GM18526 (cell line): ENCODE measurements around the gene RNF144B.

ENCODE experiments used
- POLR2A ChIP-seq: IDR thresholded peaks from 3 replicates; pipeline ENCODE4 v1.6.1; 2011; ENCODE audit not compliant: insufficient read length; ENCODE audit errors: extremely low read depth

RNF144B gene

DNA sequence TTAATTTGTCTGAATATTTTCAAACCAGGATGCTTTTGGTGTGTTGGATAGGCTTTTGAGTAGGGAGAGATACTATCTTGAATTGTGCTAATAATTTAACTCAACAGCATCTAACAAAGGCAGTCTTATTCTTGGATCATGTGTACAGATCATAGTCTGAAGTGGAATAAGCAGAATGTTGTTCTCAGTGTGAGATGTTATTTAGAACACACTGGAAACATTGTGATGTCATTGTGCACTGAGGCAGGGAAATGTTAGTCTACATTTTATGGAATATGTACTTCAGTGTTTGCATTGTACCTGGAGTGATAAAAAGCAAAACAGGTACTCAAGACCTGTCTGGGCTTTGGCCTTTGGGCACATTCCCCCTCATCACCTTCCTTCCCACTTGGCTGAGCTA is 35.0 kb downstream of the RNF144B start:
- no peak for TF ChIP-seq POLR2A

DNA sequence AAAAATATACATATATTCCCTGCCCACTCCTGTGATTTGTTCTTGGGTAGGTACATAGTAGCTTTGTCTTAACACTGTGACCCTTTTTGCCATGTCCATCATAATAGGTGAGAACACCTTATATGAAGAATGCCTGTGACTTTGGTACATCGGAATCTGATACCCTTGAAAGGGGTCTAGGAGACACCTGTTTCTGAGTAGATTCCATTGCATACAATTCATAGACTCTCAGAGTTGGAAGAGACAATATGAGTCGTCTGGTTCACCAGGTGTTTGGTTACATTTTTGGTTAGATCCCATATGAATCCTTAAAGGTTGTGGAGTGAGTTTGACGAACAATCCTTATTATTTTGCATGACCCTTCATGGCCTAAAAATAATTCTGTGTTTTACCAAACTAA is 36.3 kb downstream of the RNF144B start:
- TF ChIP-seq POLR2A, result no peak

DNA sequence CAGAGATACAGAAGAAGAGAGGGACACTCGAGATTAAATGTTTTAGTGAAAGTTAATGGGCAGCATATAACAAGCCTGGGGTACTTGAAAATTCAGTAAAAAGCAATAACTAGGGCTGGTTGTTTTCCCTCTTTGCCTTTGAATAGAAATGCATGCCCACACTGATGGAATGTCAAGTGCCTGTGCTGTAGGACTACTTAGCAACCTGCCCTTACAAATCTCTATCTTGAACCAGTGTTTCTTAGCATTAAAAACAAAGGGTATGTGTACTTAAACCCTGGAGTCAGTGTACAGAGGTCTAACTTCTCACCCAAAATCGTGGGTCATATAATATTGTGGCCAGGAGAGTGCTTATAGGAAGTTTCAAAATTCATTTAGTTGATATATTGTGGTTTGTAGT is 37.1 kb downstream of the RNF144B start:
- no peak for TF ChIP-seq POLR2A

DNA sequence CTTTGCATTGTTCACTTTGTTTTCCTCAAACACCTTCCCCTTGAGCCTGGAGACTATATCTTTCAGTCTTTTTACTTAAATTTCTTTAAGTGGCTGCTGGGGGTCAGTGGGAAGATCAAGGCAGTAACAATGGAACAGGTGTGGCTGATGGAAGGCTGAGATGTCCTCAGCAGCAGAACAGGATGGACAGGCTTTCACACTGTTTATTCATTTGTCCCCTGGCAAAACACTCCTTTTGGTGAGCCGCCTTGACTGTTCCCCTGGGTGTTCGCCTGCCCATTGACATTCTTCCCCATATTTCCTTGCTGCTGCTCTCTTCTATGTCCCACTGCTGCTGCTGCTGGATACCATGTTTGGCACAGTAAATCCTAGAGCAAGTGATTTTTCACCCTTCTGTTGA is 38.1 kb downstream of the RNF144B start:
- no peak for TF ChIP-seq POLR2A

DNA sequence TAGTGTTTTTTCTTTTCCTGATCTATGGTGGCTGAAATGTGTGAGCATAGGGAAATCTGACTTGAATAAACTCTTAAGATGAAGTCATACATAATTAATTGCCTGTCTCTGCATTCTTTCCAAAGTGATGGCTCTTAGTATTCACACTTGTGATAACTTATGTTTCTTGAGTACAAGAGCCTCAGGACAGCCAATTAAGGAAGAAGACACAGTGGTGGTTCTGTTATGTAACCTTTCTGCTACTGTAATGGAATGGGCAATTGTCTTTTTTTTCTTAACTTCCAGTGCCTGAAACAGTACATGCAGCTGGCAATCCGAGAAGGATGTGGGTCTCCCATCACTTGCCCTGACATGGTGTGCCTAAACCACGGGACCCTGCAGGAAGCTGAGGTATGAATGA is 40.1 kb downstream of the RNF144B start:
- no peak for TF ChIP-seq POLR2A

DNA sequence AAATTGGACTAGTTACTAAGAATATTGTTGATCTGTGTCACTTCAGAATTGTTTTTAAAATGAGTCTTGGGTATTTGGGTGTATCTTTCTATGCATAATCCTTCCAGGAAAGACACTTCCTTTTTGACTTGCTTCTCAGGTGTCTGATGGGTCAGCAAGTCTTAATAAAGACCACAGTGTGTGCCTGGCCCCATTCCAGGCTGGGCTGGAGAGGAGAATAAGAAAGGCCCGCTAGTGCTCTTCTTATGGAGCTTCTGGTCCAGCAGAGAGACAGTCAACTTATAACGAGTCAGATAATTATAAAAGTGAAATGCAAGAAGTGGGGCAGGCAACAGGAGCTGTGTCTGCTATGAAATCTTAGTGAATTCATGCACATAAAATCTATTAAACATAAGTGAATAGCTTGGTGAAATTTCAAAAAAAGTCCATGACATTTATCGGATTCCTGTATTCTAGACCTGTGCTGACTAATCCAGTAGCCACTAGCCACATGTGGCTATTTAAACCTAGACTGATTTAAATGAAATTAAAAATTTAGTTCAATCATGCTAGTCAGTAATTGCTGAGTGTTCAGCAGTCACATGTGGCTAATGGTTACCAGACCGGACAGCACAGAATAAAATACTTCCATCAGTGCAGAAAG is 42.6 kb downstream of the RNF144B start:
- no peak for TF ChIP-seq POLR2A

DNA sequence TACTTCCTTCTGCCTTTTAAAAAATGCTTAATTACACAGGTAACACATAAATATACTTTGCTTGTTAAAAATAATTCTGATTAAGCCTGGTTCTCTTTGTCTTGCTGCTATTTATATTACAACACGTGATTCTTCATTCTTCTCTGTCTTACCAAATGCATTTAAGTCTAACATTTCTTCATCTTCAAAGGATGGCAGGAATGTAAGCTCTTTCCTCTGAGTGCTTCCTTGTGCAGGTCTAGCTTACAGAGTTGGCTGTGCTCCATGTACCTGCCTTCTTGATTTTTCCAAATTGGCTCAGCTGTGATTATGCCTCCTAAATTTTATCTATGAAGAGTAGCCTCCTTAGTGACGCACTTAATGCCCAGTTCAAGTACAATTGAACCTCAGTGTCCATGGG is 44.4 kb downstream of the RNF144B start:
- no peak for TF ChIP-seq POLR2A

DNA sequence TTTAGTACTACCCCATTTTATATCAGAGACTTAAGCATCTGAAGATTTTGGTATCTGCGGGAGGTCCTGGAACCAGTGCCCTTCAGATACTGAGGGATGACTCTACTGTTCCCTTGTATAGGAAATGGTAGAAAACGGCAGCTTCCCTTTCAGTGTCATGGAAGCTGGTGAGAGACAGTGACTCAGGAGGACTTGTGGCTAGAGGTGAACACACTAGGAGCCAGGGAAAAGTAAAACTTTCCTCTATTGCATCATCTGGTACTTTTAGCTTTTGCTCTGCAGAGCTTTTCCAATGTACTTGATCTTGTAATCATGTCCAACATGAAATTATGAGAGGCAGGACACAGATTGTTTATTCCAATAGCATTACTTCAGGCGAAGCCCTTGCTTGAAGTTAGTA is 45.0 kb downstream of the RNF144B start:
- TF ChIP-seq POLR2A, result no peak

DNA sequence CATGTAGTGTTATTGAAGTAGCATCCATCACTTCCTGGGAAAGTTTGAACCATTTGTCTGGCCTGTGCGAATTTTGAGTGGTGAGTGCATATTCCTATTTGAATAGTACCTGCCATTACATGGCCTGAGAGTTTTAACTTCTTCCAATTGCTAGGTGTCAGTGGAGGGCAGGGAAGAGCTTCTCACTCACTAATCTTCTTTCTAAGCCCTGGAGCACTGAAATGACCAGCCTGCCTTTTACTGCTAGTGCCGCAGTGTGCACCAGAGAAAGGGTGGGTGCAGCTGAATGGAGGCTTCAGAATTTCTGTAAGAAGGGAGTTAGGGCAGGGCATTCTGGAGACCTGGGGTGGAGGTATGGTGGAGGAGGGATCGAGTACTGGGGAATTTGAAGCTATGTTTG is 45.5 kb downstream of the RNF144B start:
- TF ChIP-seq POLR2A, result no peak

DNA sequence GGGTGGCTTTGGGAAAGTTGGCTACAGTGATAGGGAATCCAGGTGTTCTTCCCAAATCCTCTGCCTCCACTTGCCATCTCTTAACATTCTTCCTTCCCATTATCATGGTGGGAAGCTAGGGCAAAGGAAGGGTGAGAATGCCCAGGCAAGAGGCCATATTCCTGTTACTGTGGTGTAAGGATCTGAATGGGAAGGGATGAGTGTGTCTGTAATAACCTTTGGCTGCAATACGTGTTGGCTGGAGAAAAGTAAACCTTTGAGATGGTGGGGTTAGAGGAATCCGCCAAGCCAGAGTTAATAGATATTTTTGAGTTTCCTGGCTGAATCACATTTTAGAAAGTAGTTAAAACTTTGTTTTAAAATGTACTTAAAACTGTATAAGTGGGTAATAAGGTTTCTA is 45.9 kb downstream of the RNF144B start:
- no peak for TF ChIP-seq POLR2A

DNA sequence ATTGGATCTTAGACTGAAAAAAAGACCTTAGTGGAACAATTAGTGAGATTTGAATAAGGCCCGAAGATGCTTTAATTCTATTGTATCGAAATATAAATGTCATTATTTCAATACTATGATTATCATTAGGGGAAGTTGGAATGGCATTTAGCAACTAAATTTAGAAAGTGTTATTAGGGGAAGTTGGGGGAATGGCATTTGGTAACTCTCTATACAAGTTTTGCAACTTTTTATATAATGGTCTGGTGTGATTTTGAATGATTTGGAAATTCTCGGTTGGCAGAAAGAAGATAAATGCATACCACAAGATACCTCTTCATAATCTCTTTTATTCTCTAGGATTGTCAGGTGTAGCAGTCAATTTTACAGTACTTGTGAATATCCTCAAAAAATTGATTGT is 49.2 kb downstream of the RNF144B start:
- no peak for TF ChIP-seq POLR2A

DNA sequence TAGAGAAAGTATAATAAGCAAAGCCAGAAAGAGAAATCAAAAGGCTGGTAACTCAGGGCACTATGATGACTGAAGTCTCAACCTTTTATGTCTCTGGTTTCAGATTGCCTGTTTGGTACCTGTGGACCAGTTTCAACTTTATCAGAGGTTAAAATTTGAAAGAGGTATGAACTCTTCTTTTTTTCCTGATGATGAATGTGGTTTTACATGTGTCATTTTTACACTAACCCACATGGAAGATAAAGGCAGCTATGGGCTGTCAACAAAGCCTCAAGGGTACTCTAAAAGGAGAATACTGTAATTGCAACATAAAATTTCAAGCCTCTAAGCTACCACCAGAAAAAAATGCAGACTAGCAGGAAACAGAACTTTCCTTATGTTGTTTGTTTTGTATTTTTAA is 52.4 kb downstream of the RNF144B start:
- TF ChIP-seq POLR2A, result no peak

DNA sequence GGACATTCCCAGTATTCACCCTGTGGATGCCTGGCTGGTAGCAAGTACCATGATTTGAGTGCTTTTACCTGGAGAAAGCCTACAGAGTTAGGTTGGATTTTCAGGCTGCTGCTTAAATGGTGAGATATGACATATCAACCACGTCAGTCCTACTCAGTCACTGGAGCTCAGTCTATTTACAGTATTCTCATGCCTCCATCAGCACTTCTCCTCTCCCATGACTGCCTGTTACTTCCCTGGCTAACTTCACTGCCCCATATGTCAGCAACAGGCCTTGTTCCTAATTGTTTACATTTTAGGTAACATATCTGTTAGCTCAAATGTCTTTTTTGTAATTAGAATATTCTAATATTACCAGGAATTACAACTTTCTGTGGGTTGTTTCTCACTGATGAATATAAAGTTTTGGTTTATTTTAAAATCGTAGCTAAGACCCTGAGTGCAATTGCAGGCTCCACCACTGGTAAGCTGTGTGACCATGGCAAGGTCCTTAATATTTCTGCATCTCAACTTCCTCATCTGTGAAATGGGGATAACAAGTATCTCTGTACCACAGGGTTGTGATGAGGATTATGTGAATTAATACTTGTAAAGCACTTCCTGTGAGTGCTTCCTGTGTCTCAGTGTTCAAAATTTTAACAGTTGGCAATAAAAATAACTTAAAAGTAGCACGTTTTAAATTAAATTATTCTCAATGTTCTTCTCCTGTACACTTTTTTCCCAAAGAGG is 54.3 kb downstream of the RNF144B start:
- TF ChIP-seq POLR2A, result no peak

DNA sequence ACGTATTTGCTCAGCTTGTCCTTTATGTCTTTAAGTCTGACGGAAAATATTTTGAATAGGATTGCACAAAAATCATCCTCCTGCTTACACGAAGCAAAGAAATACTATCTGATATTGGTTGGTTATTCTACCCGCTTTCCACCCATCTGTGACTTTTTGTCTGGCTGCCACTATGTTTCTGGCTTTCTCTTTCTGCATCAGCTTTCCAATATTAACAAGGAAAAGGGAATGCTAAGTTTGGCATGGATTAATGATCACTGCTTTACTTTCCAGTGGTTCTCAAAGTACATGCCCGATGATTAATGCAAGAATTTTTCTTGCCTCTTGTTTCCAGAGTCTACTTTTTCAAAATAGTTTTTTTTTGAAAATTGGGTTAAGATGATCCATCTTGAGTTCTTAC is 57.0 kb downstream of the RNF144B start:
- no peak for TF ChIP-seq POLR2A

DNA sequence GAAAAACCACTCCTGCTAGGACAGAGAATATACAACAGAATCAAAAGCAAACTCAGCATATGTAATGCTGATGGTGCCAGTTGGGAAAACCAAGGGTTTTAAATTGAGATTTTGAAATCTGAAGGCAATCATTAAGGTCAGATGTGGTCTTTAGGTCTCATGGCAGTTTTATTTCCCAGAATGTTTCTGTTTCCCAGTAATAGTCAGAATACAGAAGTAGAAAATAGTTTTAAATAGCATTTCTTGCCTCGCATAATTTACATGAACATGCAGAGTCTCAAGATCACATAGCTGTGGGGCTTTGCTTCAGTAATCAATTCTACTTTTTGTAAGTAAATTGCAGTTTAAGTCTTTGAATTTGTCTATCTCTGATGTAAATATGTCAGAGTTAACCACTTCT is 58.1 kb downstream of the RNF144B start:
- TF ChIP-seq POLR2A, result no peak

DNA sequence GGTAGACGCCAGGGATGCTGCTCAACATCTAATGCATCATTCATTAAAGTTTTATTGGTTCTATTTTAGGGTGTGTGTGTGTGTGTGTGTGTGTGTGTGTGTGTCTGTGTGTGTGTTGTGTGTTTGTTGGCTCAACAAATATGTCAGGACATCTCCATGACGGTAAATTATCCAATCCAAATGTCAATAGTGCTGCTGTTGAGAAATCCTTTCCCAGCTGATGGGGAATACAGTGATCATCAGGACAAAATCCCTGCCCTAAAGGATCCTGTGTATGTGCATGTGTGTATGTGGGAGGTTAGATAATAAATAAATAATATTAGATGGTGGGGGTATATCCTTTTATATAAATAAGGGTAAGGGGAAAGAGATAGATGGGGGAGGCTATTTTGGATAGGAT is 59.6 kb downstream of the RNF144B start:
- TF ChIP-seq POLR2A, result no peak

DNA sequence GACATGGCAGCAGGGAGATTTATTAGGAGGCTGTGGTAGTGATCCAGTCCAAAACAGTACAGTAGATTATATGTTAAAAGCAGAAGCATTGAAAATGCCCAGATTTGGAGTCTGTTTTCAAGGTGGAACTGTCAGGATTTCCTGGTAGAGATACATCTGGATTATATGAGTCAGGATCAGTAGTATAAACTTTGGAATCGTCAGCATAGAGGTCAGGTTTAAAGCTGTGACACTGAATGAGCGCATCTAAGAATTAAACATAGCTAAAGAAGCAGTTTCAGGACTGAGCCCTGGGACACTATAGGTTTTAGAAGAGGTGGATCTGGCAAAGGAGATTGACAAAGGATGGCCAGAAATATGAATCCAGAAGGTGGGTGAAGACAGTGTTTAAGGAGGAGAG is 60.4 kb downstream of the RNF144B start:
- no peak for TF ChIP-seq POLR2A

DNA sequence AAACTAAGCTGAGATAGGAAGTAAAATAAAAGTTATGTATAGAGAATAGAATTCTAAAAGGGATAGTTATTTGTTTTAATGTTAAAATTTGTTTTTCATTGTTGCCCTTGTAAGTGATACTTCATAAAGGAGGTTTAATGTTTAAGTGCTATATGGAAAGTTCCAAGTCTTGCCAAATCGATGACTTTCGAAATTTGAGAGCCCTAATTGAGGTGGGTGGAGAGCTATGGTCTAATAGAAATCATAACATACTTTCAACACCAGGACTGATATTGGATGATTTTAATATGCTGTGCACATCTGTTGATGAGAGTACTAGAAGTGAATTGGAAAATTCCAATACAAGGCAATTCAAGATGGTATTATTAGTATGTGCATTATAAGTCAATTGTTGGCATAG is 64.6 kb downstream of the RNF144B start:
- TF ChIP-seq POLR2A, result no peak

DNA sequence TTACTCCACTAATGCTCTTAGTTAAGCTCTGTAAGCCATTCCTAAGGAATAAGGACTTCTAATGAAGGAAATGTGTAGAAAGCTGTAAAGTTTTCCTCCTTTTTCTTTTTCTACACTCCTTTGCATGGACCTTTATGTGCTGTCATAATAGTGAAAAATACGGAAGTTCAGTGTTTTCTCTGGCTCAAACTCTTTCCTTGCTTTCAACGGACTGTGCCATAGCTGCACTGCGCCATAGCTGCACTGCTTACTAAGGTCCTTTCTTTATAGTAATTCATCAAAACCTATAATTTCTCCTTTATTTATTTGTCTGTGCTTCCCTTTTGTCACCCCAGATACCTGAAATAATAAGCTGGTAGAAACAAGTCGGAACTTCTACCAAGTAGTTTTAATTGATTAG is 67.3 kb downstream of the RNF144B start:
- no peak for TF ChIP-seq POLR2A
